Keratinocyte (primary cell): ENCODE results near the gene NDUFB11. TPM values are rescaled to one million over a fixed set of nuclear protein-coding genes. Genes with fewer than 3 reads are reported as not detected.

Source experiments
- DNase-seq: peaks from one replicate; pipeline ENCODE4 v3.0.0-alpha.2; 2011; ENCODE audit warnings: low read depth, missing footprints, low spot score
- FAIRE-seq: peaks from 2 replicates; lab custom pipeline; 2011; peaks lifted over from hg19 to GRCh38; lab: Jason Lieb, UNC
- H2AFZ ChIP-seq: 2 replicates; pipeline ENCODE4 v1.6.0; 2012; ENCODE audit warnings: low read length, control low read depth, inconsistent platforms; ENCODE audit not compliant: control insufficient read depth
- H3K27ac ChIP-seq: 2 replicates; pipeline ENCODE4 v1.5.1; 2011; ENCODE audit warnings: low read length; ENCODE audit not compliant: control insufficient read depth, insufficient read depth
- H3K27me3 ChIP-seq: 3 replicates; pipeline ENCODE4 v1.6.0; 2011; ENCODE audit warnings: low read length; ENCODE audit not compliant: control insufficient read depth, insufficient read depth; ENCODE audit errors: extremely low read depth
- H3K36me3 ChIP-seq, 2 experiments: 2 replicates in 1 of 2; 3 replicates in 1 of 2; pipeline ENCODE4 v1.5.1; 2011; ENCODE audit warnings: low read length in 2 of 2, mild to moderate bottlenecking in 1 of 2; ENCODE audit not compliant: control insufficient read depth in 2 of 2, insufficient read depth in 2 of 2; ENCODE audit errors: extremely low read depth in 1 of 2
- H3K4me1 ChIP-seq: 3 replicates; pipeline ENCODE4 v1.5.1; 2011; ENCODE audit warnings: low read length; ENCODE audit not compliant: control insufficient read depth, insufficient read depth; ENCODE audit errors: extremely low read depth
- H3K4me2 ChIP-seq: 3 replicates; pipeline ENCODE4 v1.6.0; 2011; ENCODE audit warnings: low read depth, low read length; ENCODE audit not compliant: control insufficient read depth, insufficient read depth; ENCODE audit errors: extremely low read depth
- H3K4me3 ChIP-seq, 3 experiments: fragments of 200-600 bp in 1 of 3; sonication (generic) in 1 of 3; 2 replicates in 2 of 3; 3 replicates in 1 of 3; pipeline ENCODE4 v1.5.1; 2011 to 2016; ENCODE audit warnings: low read length in 3 of 3, mild to moderate bottlenecking in 3 of 3, control low read depth in 2 of 3, inconsistent platforms in 1 of 3, low read depth in 1 of 3, mixed read lengths in 1 of 3, mixed run types in 1 of 3, moderate library complexity in 1 of 3; ENCODE audit not compliant: control insufficient read depth in 2 of 3, insufficient read depth in 2 of 3; ENCODE audit errors: extremely low read depth in 1 of 3
- H3K79me2 ChIP-seq: 2 replicates; pipeline ENCODE4 v1.6.0; 2012; ENCODE audit warnings: low read length; ENCODE audit not compliant: control insufficient read depth, insufficient read depth
- H3K9ac ChIP-seq: 3 replicates; pipeline ENCODE4 v1.6.0; 2011; ENCODE audit warnings: low read length; ENCODE audit not compliant: control insufficient read depth, insufficient read depth; ENCODE audit errors: extremely low read depth
- H3K9me1 ChIP-seq: 3 replicates; pipeline ENCODE4 v1.6.0; 2011; ENCODE audit warnings: low read length; ENCODE audit not compliant: control insufficient read depth, insufficient read depth; ENCODE audit errors: extremely low read depth
- H3K9me3 ChIP-seq: 2 replicates; pipeline ENCODE4 v1.5.1; 2012; ENCODE audit warnings: low read depth, low read length; ENCODE audit not compliant: control insufficient read depth
- H4K20me1 ChIP-seq: 3 replicates; pipeline ENCODE4 v1.6.0; 2011; ENCODE audit warnings: low read length; ENCODE audit not compliant: control insufficient read depth, insufficient read depth; ENCODE audit errors: extremely low read depth
- CTCF ChIP-seq, 3 experiments: IDR thresholded peaks in 1 of 3; conservative IDR thresholded peaks in 1 of 3; optimal IDR thresholded peaks in 1 of 3; 2 replicates in 2 of 3; 3 replicates in 1 of 3; pipeline versions ENCODE3 to v1.5.1; 2011; ENCODE audit warnings: low read length in 3 of 3, mild to moderate bottlenecking in 3 of 3, moderate library complexity in 2 of 3, control low read depth in 1 of 3, inconsistent platforms in 1 of 3; ENCODE audit not compliant: insufficient read depth in 2 of 3; ENCODE audit errors: extremely low read depth in 1 of 3
- EZH2 ChIP-seq: IDR thresholded peaks from one replicate; pipeline ENCODE4 v1.6.1; 2012; ENCODE audit warnings: inconsistent platforms, mild to moderate bottlenecking, low read length, moderate library complexity
- dilution Hi-C: fragments of 300-500 bp; cut with MboI; formaldehyde crosslinking; loops from one replicate; pipeline ENCODE4 v1.7.0; 2020; ENCODE audit warnings: low sequenced_read_pairs; ENCODE audit not compliant: extremely low pct_ligation_motif_present
- polyA plus RNA-seq, 5 experiments: library from polyadenylated mRNA; depleted of rRNA in 3 of 5; stranded (reverse) in 3 of 5; stranded (forward) in 1 of 5; unstranded in 1 of 5; fragments of >200 nt; gene quantifications; 1 replicate in 1 of 5; 2 replicates in 3 of 5; 3 replicates in 1 of 5; pipeline versions ENCODE4 v1.2.1 to v1.2.3, GENCODE V29; 2011 to 2012; ENCODE audit warnings: missing spikeins in 2 of 5, low read depth in 1 of 5, low replicate concordance in 1 of 5

The NDUFB11 gene
- polyA plus RNA-seq, 1 donor (not counting 4 experiments of a cell fraction or from before 2014, with no cell fraction given): 39.3 TPM

DNA sequence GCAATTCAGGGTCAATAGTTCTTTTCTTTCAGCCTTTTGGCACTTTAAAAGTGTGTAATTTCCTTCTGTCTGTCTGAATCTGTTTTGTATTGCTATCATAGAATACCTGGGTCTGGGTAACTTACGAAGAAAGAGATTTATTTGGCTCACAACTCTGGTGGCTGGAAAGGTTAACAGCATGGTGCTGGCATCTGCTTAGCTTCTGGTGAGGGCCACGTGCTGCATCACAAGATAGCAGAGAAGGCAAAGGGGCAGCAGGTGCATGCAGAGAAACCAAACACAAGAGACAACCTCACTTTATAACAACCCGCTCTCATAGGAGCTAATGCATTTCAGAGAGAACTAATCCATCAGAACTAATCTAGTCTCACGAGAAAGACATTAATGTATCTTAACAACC, 47.5 kb downstream of the NDUFB11 start:
- no peak overlapping the region for H3K27ac ChIP-seq
- FAIRE-seq: no peak
- DNase-seq: no peak
- no peak overlapping the region for H3K9ac ChIP-seq
- H3K27me3 ChIP-seq: no peaks in the 10 kb centered on the region
- H3K9me1 ChIP-seq: no peaks in the 10 kb centered on the region
- no peak for TF ChIP-seq CTCF (optimal IDR thresholded peaks at IDR 0.05 in 1 of 3, IDR thresholded peaks at IDR 0.05 in 1 of 3, conservative IDR thresholded peaks at IDR 0.05 in 1 of 3; ENCODE audit: extremely low read depth in 1 of 3, insufficient read depth in 2 of 3, low read length in 3 of 3)
- no peak for TF ChIP-seq EZH2
- dilution Hi-C loops: no loop called here
- H3K9me3 ChIP-seq: no peaks in the 10 kb centered on the region
- H3K4me3 ChIP-seq: no peak overlapping the region
- no peaks in the 10 kb centered on the region for H3K36me3 ChIP-seq
- no peaks in the 10 kb centered on the region for H4K20me1 ChIP-seq
- no peaks in the 10 kb centered on the region for H3K79me2 ChIP-seq
- no peaks in the 10 kb centered on the region for H3K4me1 ChIP-seq
- no peak overlapping the region for H2AFZ ChIP-seq
- no peak overlapping the region for H3K4me2 ChIP-seq

DNA sequence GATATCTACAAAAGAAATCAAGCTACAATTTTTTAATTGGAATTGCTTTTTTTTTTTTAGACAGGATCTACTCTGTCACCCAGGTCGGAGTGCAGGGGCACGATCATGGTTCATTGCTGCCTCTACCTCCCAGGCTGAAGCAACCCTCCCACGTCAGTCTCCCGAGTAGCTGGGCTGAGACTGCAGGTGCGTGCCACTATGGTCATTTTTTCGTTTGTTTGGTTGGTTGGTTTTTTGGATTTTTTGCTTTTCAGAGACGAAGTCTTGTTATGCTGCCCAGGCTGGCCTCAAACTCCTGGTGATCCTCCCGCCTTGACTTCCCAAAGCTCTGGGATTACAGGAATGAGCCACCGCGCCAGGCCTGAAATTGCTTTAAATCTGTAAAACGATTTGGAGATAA, 50.6 kb downstream of the NDUFB11 start:
- no peaks in the 10 kb centered on the region for H3K4me1 ChIP-seq
- dilution Hi-C loops: no loop called here
- no peak for TF ChIP-seq EZH2
- no peak for TF ChIP-seq CTCF (optimal IDR thresholded peaks at IDR 0.05 in 1 of 3, IDR thresholded peaks at IDR 0.05 in 1 of 3, conservative IDR thresholded peaks at IDR 0.05 in 1 of 3; ENCODE audit: extremely low read depth in 1 of 3, insufficient read depth in 2 of 3, low read length in 3 of 3)
- no peak overlapping the region for H3K9ac ChIP-seq
- no peaks in the 10 kb centered on the region for H3K9me1 ChIP-seq
- H2AFZ ChIP-seq: no peak overlapping the region
- H3K4me2 ChIP-seq: no peak overlapping the region
- H3K27me3 ChIP-seq: no peaks in the 10 kb centered on the region
- no peak for DNase-seq
- no peak for FAIRE-seq
- no peaks in the 10 kb centered on the region for H3K36me3 ChIP-seq
- H3K9me3 ChIP-seq: no peaks in the 10 kb centered on the region
- H4K20me1 ChIP-seq: no peaks in the 10 kb centered on the region
- no peak overlapping the region for H3K4me3 ChIP-seq
- no peaks in the 10 kb centered on the region for H3K79me2 ChIP-seq
- no peak overlapping the region for H3K27ac ChIP-seq
